GF-D8 (cell line): ENCODE data around the gene CUL1.

Experiments used
- DNase-seq: peaks from one replicate; lab custom pipeline; 2025; lab: John Stamatoyannopoulos, UW

CUL1 gene

DNA sequence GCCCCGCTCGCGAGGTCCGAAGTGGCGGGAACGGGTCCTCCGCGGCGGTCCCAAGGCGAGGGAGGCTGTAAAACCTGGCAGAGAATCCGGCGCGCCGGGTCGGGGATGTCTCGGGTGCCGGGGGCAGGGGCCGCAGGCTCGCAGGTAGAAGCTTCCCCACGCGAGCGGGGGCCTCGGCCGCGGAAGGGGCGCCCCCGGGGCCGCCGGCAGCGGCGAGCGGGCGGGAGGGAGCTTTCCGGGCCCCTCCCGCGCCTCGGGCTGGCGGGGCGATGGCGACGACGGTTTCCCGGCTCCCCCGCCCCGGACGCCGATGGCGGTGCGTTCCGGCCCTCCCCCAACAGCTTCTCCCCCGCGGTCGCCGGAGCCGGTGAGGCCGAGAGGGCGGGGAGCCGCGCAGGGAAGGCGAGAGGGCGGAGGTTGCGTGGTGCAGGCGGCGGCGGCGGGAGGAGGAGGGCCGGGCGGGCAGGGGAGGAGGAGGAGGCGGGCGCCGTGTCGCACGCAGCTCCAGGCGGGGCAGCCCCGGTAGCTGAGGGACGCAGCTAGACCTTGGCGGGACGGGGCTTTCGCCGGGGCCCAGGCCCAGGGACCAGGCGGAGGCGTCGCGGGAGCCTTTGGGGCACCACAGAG is at the start of gene CUL1:
TSS of gene CUL1 (plus strand) at position 507 of the 627 bp plus-strand sequence. CDS start 31,220 bp downstream, outside the sequence.
- peak; percentile 66 for DNase-seq

DNA sequence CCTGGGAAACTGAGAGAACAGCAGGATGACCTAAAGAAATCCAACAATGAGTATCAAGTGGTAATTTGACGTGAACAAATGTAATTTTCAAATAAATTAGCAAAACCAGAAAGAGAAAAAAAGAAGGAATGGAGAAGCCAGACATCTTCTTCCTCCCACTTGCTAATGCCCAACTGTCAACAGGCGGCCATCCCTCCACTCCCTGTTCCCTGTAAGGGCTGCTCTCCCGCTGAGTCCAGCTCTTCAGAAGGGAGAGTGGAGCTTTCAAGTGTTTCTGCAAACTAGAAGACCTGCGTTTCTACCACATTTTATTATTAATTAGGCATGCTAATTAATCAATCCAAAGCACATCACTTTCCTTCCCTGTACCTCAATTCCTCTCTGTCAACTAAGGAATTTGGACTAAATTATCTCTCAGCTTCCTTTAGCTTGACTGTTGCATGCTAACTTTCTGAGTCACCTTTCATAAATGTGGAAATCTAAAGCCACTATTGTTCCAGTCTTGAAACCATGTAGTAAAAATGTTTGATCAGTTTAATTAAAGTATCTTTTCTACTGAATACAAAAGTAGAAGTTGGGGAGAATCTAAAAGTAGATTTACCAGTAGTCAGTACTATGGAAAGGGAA is 48.4 kb upstream of the CUL1 start:
- no peak for DNase-seq

DNA sequence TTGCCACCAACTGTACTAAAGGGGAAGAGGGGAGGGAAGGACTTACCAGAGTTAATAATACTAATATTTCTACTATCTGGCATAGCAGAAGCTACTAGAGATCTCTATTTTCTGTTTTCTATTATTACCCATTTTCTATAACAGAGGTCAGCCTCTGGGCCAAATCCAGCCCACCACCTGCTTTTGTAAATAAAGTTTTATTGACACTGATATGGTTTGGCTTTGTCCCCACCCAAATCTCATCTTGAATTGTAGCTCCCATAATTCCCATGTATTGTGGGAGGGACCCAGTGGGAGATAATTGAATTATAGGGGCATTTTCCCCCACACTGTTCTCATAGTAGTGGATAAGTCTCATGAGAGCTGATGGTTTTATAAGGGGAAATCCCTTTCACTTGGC is 45.9 kb upstream of the CUL1 start:
- no peak for DNase-seq

DNA sequence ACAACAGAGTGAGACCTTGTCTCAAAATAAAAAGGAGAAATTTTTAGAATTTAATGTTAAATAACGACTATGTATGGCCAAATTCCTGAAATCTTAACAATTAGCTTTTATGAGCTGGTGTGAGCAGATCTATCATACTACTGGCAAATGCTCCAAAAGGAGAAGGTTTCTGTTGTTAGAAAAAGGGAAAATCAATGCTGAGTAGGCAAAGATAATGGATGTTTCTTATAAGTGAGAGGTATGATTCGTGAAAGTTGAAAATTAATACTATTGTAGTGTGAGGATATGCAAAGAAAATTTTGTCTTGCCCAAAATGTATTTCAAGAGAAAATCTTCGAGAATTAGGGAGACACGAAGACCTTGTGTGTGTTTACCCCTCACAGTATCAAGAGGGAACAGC is 40.8 kb upstream of the CUL1 start:
- no peak for DNase-seq

DNA sequence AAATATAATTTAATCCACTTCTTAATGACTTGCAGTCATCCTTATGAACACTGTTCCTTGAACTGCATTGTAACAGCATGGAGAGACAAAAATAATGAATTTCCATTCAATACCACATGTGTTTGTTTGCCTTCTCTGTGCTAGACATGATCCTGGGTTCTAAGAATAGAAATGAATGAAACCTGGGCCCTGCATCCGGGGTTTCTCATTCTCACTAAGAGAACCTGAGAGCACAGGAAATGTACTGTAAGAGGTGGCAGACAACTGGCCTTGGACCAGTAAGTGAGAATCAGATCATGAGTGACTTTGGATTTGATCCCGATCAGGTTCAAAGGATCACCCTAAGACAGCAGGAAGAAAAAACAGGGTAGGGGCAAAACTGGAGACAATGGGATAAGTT is 37.2 kb upstream of the CUL1 start:
- DNase-seq = no peak

DNA sequence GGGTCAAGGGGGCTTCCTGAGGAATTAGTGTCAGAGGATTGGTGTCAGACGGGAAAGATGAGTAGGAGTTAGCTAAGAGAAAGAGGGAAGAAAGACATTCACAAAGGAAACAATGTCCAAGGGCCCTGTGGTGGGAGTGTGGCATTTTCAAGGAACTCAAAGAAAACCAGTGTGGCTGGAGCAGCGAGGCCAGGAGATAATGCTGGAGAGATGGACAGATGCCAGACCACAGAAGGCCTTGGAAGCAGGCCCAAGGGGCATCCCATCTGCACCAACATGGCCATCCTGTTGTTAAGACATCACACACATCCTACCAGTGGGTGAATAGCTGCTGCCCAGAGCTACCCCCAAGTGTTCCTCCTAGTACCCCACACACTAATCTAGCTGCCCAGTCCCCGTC is 36.1 kb upstream of the CUL1 start:
- DNase-seq = no peak

DNA sequence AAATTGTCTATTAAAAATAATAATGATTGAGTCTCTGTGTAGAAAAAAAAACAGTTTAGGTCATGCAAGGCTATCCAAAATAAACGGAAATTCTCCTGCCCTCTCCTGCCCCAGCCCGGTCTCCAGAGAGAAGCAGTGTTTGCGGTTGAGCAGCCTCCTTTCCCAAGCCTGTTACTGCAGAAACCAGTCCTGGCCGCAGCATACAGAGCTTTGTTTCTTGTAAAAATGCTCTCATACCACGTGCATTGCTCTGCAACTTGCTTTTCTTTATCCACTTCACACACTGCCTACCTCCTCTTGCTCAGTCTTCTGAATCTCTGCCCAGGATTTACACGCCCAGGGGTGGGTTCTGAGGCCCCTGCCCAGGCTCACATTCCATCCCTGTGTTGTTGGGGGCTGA is 34.4 kb upstream of the CUL1 start:
- no peak for DNase-seq

DNA sequence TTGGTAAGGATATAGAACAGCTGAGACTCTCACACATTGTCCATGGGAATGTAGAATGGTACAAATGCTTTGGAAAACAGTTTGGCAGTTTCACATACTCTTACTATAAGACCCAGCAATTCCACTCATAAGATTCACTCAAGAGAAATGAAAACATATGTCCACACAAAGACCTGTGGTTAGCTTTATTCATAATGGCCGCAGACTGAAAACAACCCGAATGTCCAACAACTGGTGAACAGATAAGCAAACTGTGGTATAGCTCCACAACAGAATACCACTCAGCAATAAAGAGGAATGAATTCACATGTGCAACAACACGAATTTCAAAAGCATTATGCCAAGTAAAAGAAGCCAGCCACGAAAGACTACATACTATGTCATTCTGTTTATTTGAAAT is 33.5 kb upstream of the CUL1 start:
- no peak for DNase-seq

DNA sequence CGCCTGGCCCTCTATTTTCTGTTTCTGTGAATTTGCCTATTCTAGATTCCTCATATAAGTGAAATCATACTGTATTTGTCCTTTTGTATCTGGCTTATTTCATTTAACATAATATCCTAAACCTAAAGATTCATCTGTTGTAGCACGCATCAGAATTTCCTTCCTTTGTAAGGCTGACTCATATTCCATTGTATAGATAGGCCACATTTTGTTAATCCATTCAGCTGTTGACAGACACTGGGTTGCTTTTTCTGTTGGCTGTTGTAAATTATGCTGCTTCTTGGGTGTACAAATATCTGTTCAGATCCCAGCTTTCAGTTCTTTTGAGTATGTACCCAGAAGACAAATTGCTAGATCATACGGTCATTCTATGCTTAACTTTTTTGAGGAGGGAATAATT is 28.8 kb upstream of the CUL1 start:
- no peak for DNase-seq

DNA sequence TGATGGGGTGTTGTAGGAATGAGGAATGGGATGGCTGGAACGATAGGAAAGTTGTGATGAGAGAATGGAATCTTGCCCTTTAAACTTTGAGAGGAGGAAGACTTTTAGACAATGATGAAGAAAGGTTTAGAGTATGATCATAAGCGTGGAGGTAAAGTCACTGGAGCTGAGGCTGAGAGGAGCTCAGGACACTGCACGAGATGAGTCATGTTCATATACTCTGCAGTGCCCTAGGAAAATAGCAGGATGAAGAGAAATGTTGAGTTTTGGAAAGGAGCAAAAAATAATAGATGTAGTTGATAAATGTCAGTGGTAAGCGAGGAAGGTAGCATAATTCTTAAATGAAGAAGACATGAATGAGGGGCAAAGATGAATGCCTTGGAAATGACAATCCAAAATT is 28.3 kb upstream of the CUL1 start:
- no peak for DNase-seq

DNA sequence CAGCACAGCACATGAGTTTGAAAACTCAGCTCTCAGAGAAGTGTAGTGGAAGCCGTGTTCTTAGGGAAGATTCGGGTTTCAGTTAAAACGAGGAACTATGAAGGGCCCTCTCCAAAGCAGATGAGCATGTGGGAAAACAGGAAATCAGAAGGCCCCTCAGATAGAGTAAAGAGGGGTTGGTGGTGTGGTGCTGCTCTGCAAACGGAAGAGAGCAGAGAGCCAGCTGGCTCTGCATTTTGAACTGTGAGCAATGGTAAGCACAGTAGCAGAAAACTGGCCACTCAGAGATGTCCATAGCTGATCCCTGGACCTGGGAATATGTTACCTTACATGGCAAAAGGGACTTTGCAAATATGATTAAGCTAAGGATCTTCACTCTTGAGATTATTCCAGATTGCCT is 27.9 kb upstream of the CUL1 start:
- DNase-seq = no peak

DNA sequence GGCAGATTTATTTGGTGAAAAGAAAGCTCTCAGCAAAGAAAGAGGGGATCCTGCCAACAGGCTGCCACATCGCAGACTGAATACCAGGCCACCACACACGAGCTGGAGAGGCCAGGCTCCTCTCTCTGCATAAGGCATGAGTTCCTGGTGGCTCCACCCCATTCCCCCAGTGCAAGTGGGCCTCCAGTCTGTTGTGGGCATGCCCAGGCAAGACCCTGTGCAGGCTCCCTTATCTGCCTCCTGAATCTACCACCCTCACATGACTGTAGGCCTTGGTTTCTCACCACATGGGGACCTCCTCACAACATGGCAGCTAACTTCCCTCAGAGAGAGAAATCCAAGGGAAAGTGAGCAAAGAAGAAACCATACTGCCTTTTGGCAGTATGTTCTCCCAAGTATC is 26.7 kb upstream of the CUL1 start:
- DNase-seq = no peak

DNA sequence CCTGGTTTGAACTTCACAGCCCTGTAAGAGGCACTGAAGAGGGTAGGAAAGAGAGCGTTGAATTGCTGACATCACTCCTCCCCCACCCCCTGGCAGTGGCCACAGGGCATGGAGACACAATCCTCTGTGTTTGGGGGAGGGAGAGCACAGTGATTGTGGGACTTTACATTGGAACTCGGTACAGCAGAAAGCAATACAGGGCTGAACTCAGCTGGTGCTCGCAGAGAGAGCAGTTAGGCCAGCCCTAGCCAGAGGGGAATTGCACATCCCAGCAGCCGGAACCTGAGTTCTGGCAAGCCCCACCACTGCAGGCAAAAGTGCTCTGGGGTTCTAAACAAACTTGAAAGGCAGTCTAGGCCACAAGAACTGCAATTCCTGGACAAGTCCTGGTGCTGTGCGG is 24.0 kb upstream of the CUL1 start:
- DNase-seq = no peak

DNA sequence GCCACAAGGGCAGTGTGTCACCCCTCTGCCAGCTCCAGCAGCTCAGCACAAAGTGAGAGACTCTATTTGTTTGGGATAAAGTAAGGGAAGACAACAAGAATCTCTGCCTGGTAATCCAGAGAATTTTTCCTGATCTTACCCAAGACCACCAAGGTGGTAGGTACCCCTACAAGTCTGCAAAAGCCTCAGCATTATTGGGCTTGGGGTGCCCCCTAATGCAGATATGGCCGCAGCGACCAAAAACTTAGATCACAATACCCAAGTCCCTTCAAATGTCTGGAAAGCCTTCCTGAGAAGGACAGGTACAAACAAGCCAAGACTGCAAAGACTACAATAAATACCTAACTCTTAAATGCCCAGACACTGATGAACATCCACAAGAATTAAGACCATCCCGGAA is 22.4 kb upstream of the CUL1 start:
- DNase-seq = no peak

DNA sequence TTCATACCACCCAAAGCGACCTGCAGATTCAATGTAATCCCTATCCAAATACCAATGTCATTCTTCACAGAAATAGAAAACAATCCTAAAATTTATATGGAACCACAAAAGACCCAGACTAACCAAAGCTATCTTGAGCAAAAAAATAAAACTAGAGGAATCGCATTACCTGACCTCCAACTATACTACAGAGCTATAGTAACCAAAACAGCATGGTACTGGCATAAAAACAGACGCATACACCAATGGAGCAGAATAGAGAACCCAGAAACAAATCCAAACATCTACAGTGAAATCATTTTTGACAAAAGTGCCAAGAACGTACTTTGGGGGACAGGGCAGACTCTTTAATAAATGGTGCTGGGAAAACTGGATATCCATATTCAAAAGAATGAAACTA is 16.9 kb upstream of the CUL1 start:
- DNase-seq = no peak

DNA sequence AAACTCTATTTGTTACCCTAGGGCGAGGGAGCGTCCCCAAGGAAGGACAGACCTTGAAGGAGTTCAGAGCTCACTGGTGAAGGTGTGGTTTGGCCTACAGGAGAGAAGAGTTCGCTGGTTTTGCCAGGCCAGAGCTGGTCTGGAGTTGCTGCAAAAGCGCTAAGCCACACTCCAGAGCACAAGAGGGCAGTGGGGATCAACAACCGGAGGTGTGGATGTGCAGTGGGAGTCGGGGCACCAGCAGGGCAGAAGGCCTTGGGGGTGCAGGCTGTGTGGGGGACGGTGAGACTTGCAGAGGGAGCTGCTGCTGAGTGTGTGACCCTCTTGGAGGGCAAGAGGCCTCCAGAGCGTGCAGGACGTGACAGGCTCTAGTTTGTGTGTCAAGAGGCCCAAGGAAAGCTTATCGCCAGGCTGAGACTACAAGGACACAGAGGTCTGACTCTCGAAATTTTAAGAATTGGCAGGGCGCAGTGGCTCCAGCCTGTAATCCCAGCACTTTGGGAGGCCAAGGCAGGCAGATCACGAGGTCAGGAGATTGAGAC is 14.3 kb upstream of the CUL1 start:
- no peak for DNase-seq

DNA sequence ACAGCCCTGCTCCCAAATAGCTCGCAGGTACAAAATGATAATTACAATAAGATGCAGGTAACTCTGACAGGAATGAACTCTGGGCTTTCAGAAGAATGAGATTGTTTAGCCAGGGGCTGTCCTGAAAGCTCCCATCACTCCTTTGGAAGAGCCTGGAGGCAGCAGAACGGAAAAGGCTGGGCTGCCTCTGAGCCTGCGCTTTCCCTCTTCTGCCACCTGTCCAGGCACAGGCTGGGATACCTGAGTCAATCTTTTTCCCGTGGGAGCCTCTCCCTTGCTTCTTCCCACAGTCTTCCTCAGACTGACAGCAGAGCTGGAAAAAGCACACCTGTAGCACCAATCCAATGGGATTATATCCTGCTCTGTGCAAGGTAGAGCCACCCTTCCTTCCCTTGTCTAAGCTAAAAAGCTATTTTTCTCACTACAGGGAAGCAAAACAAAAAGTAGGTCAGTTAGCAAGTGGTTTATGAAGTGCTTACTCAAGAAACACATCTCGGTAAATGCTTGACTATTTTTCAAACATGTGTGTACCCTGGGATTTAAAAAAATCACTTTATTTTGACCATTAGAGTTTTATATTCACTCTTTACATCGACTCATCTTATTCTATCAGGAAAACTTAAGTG is 12.3 kb upstream of the CUL1 start:
- DNase-seq = no peak

DNA sequence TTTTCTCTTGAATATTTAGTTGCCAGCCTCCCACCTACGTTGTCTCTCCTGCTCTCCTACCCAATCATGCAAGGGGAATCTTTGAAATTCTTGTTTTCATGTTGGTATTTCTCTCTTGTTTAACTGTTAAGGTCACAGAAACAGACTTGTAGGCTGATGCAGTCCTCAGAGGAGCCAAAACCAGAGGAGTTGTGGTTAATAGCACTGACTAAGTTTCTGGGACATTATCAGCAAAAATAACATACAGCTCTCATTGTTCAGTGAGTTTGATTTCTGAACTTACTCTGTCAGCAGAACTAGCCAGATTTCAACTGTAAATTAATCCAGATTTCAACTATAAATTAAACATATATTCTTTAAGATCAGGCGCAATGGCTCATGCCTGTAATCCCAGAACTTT is 11.1 kb upstream of the CUL1 start:
- DNase-seq = no peak

DNA sequence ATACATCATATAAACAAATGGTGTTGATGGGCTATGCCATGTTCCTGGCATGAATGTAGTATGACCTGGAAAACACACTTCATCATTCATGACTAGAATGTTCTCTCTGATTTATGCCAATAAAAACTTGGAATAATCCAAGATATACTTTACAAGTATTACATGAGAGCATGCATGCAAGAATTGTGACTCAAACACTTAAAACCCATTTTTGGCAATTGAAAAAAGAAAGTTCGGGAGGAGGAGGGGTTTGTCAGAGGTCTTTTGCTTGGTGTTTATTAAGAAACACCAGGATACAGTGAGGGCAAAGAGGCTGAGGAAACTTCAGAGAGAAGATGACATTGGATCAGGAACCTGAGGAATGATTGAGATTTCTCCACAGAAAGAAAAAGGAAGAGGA is 10.2 kb upstream of the CUL1 start:
- no peak for DNase-seq

DNA sequence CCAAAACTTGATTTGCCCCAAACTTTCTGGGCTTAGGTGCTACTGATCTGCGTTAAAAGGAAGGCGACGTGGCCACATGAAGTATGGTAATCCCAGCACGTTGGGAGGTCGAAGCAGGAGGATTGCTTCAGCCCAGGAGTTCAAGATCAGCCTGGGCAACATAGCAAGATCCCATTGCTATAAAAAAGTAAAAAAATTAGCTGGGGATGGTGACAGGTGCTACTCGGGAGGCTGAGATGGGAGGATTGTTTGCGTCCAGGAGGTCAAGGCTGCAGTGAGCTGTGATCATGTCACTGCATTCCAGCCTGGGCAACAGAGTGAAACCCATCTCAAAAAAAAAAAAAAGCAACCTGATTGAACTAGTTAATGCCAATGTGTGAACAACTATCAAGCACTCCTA is 5.1 kb upstream of the CUL1 start:
- no peak for DNase-seq

DNA sequence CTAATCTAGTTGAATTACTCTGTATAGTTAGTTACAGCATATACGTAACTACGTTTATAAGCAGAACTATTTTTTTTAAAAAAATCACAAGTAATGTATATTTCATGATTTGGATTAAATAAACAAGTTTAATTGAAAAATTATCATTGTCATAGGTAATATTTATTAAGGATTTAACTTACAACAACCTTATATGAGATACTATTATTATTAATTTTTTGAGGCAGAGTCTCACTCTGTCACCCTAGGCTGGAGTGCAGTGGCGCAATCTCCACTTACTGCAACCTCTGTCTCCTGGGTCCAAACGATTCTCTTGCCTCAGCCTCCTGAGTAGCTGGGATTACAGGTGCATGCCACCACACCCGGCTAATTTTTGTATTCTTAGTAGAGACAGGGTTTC is 4.1 kb upstream of the CUL1 start:
- DNase-seq = no peak

DNA sequence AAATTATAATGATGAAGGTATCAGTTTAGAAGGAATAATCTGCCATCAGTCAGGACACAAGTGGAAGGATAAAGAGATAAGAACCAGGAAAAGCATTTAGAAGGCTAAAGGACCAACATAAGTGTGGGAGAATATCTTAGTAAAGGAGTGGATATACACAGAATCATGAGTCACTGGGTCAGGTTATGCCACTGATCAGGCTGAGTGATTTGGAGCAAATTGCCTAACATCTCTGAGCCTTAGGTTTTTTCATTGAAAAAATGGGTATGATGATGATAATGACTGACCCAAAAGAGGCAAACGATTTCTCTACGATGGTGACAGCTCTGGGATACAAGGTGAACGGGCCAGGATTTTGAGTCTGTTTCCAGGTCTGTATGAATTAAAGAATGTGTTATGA is 2.8 kb upstream of the CUL1 start:
- DNase-seq = no peak

DNA sequence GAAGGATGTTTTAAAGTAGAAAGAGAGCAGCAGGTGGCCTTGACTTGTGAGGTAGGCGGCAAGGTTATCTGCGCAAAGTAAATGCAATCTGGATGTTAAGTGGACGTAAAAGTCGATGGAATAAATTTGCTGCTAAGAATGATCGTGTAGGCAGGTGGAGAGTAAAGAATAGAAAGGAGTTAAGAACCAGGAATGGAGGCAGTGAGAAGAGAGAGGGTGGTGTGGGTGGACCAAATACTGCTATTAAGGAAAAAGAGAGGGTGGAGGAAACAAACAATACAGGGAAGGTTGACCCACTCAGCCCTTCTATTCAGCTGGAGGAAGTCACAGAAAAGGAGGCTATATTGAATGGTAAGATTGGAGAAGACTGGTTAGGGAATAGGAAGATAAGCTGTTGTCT is 1.9 kb upstream of the CUL1 start:
- no peak for DNase-seq
